Peyer's patch (tissue), 4 donors: ENCODE measurements around the gene PSORS1C2.
"Not testable (repeated sequence)": the region's sequence is repeated elsewhere in the genome, so short reads cannot be mapped to it uniquely, and the experiment has no call there.

Source experiments
- CTCF ChIP-seq, 6 experiments: fragments of 450-650 bp in 4 of 6; fragments of 200-600 bp in 2 of 6; sonication (generic) in 1 of 6; IDR thresholded peaks; one replicate each; pipeline ENCODE4 v1.5.1; 2017 to 2019; ENCODE audit warnings: antibody characterized with exemption in 6 of 6, mild to moderate bottlenecking in 3 of 6, moderate library complexity in 1 of 6
- POLR2A ChIP-seq, 2 donors: fragments of 450-650 bp; IDR thresholded peaks; one replicate each; pipeline ENCODE4 v1.5.1; 2017; ENCODE audit warnings: antibody characterized with exemption in 2 of 2, mild to moderate bottlenecking in 2 of 2, moderate library complexity in 2 of 2

GRCh38 chr6:31185695-31186051 is 46.8 kb upstream of the PSORS1C2 start:
- TF ChIP-seq POLR2A, CTCF (IDR thresholded peaks at IDR 0.05): not testable (repeated sequence)
